ENCODE results near the gene WSCD2.

WSCD2 gene

GRCh38 chr12:108180255-108181094, 51.4 kb downstream of the WSCD2 start:
- H3K27me3 ChIP-seq (ENCODE audit: low read depth, low read length), result no peaks in the 10 kb centered on the region
- no peak overlapping the region for H3K4me3 ChIP-seq (ENCODE audit: low read depth in 1 of 2, low read length in 2 of 2)
- H3K4me1 ChIP-seq (ENCODE audit: control insufficient read depth in 1 of 2, insufficient read depth in 2 of 2, low read length in 2 of 2), result peaks cover 0 to 11% of the 10 kb centered on the region in 2 donors
- H3K27ac ChIP-seq (ENCODE audit: low read length), result no peak overlapping the region
- no peaks in the 10 kb centered on the region for H3K9me3 ChIP-seq (ENCODE audit: control insufficient read depth in 1 of 2, low read length in 2 of 2)
- no peaks in the 10 kb centered on the region for H3K36me3 ChIP-seq (ENCODE audit: control insufficient read depth in 1 of 2, insufficient read depth in 2 of 2, low read length in 2 of 2)

- H3K27ac ChIP-seq (ENCODE audit: low read length), result no peak overlapping the region
- no peaks in the 10 kb centered on the region for H3K27me3 ChIP-seq (ENCODE audit: low read depth, low read length)
- H3K9me3 ChIP-seq (ENCODE audit: control insufficient read depth in 1 of 2, low read length in 2 of 2), result no peaks in the 10 kb centered on the region
- no peaks in the 10 kb centered on the region for H3K36me3 ChIP-seq (ENCODE audit: control insufficient read depth in 1 of 2, insufficient read depth in 2 of 2, low read length in 2 of 2)
- H3K4me1 ChIP-seq (ENCODE audit: control insufficient read depth in 1 of 2, insufficient read depth in 2 of 2, low read length in 2 of 2), result peaks cover 0 to 9% of the 10 kb centered on the region in 2 donors
- H3K4me3 ChIP-seq (ENCODE audit: low read depth in 1 of 2, low read length in 2 of 2), result no peak overlapping the region
Observed at GRCh38 chr12:108181095-108181454, 52.0 kb downstream of the WSCD2 start.

- Histone ChIP-seq H3K9me3 (ENCODE audit: control insufficient read depth in 1 of 2, low read length in 2 of 2) (no peaks in the 10 kb centered on the region), H3K27ac (ENCODE audit: low read length) (no peak overlapping the region), H3K4me3 (ENCODE audit: low read depth in 1 of 2, low read length in 2 of 2) (no peak overlapping the region), H3K27me3 (ENCODE audit: low read depth, low read length) (no peaks in the 10 kb centered on the region), H3K4me1 (ENCODE audit: control insufficient read depth in 1 of 2, insufficient read depth in 2 of 2, low read length in 2 of 2) (peaks cover 0 to 9% of the 10 kb centered on the region in 2 donors), H3K36me3 (ENCODE audit: control insufficient read depth in 1 of 2, insufficient read depth in 2 of 2, low read length in 2 of 2) (no peaks in the 10 kb centered on the region)
Observed at GRCh38 chr12:108182096-108182495, 53.0 kb downstream of the WSCD2 start.

- no peaks in the 10 kb centered on the region for H3K9me3 ChIP-seq (ENCODE audit: control insufficient read depth in 1 of 2, low read length in 2 of 2)
- no peak overlapping the region for H3K4me3 ChIP-seq (ENCODE audit: low read depth in 1 of 2, low read length in 2 of 2)
- peaks cover 0 to 9% of the 10 kb centered on the region in 2 donors for H3K4me1 ChIP-seq (ENCODE audit: control insufficient read depth in 1 of 2, insufficient read depth in 2 of 2, low read length in 2 of 2)
- H3K27ac ChIP-seq (ENCODE audit: low read length), result no peak overlapping the region
- H3K27me3 ChIP-seq (ENCODE audit: low read depth, low read length), result no peaks in the 10 kb centered on the region
- no peaks in the 10 kb centered on the region for H3K36me3 ChIP-seq (ENCODE audit: control insufficient read depth in 1 of 2, insufficient read depth in 2 of 2, low read length in 2 of 2)
Observed at GRCh38 chr12:108185002-108185401, 55.9 kb downstream of the WSCD2 start.

GRCh38 chr12:108187831-108188230, 58.7 kb downstream of the WSCD2 start:
- H3K27ac ChIP-seq (ENCODE audit: low read length), result no peak overlapping the region
- H3K9me3 ChIP-seq (ENCODE audit: control insufficient read depth in 1 of 2, low read length in 2 of 2), result no peaks in the 10 kb centered on the region
- no peaks in the 10 kb centered on the region for H3K27me3 ChIP-seq (ENCODE audit: low read depth, low read length)
- H3K36me3 ChIP-seq (ENCODE audit: control insufficient read depth in 1 of 2, insufficient read depth in 2 of 2, low read length in 2 of 2), result no peaks in the 10 kb centered on the region
- H3K4me1 ChIP-seq (ENCODE audit: control insufficient read depth in 1 of 2, insufficient read depth in 2 of 2, low read length in 2 of 2), result peaks cover 0 to 12% of the 10 kb centered on the region in 2 donors
- no peak overlapping the region for H3K4me3 ChIP-seq (ENCODE audit: low read depth in 1 of 2, low read length in 2 of 2)

GRCh38 chr12:108190529-108190928, 61.4 kb downstream of the WSCD2 start:
- Histone ChIP-seq H3K27me3 (ENCODE audit: low read depth, low read length) (no peaks in the 10 kb centered on the region), H3K4me3 (ENCODE audit: low read depth in 1 of 2, low read length in 2 of 2) (no peak overlapping the region), H3K4me1 (ENCODE audit: control insufficient read depth in 1 of 2, insufficient read depth in 2 of 2, low read length in 2 of 2) (peaks cover 0 to 12% of the 10 kb centered on the region in 2 donors), H3K27ac (ENCODE audit: low read length) (no peak overlapping the region), H3K36me3 (ENCODE audit: control insufficient read depth in 1 of 2, insufficient read depth in 2 of 2, low read length in 2 of 2) (no peaks in the 10 kb centered on the region), H3K9me3 (ENCODE audit: control insufficient read depth in 1 of 2, low read length in 2 of 2) (no peaks in the 10 kb centered on the region)

- no peaks in the 10 kb centered on the region for H3K27me3 ChIP-seq (ENCODE audit: low read depth, low read length)
- no peak overlapping the region for H3K27ac ChIP-seq (ENCODE audit: low read length)
- no peak overlapping the region for H3K4me3 ChIP-seq (ENCODE audit: low read depth in 1 of 2, low read length in 2 of 2)
Observed at GRCh38 chr12:108191086-108191485, 62.0 kb downstream of the WSCD2 start.

GRCh38 chr12:108191938-108192337, 62.9 kb downstream of the WSCD2 start:
- no peaks in the 10 kb centered on the region for H3K27me3 ChIP-seq (ENCODE audit: low read depth, low read length)
- H3K36me3 ChIP-seq (ENCODE audit: control insufficient read depth in 1 of 2, insufficient read depth in 2 of 2, low read length in 2 of 2), result no peaks in the 10 kb centered on the region
- no peak overlapping the region for H3K27ac ChIP-seq (ENCODE audit: low read length)

More at GRCh38 chr12:108191086-108191485, 62.0 kb downstream of the WSCD2 start:
- Histone ChIP-seq H3K9me3 (ENCODE audit: control insufficient read depth in 1 of 2, low read length in 2 of 2) (no peaks in the 10 kb centered on the region), H3K36me3 (ENCODE audit: control insufficient read depth in 1 of 2, insufficient read depth in 2 of 2, low read length in 2 of 2) (no peaks in the 10 kb centered on the region), H3K4me1 (ENCODE audit: control insufficient read depth in 1 of 2, insufficient read depth in 2 of 2, low read length in 2 of 2) (peaks cover 0 to 12% of the 10 kb centered on the region in 2 donors)

GRCh38 chr12:108193493-108193892, 64.4 kb downstream of the WSCD2 start:
- no peak overlapping the region for H3K4me3 ChIP-seq (ENCODE audit: low read depth in 1 of 2, low read length in 2 of 2)
- H3K9me3 ChIP-seq (ENCODE audit: control insufficient read depth in 1 of 2, low read length in 2 of 2), result no peaks in the 10 kb centered on the region
- H3K4me1 ChIP-seq (ENCODE audit: control insufficient read depth in 1 of 2, insufficient read depth in 2 of 2, low read length in 2 of 2), result peaks cover 0 to 12% of the 10 kb centered on the region in 2 donors
- no peak overlapping the region for H3K27ac ChIP-seq (ENCODE audit: low read length)
- H3K27me3 ChIP-seq (ENCODE audit: low read depth, low read length), result no peaks in the 10 kb centered on the region
- H3K36me3 ChIP-seq (ENCODE audit: control insufficient read depth in 1 of 2, insufficient read depth in 2 of 2, low read length in 2 of 2), result no peaks in the 10 kb centered on the region

More at GRCh38 chr12:108191938-108192337, 62.9 kb downstream of the WSCD2 start:
- no peaks in the 10 kb centered on the region for H3K9me3 ChIP-seq (ENCODE audit: control insufficient read depth in 1 of 2, low read length in 2 of 2)
- H3K4me1 ChIP-seq (ENCODE audit: control insufficient read depth in 1 of 2, insufficient read depth in 2 of 2, low read length in 2 of 2), result peaks cover 0 to 12% of the 10 kb centered on the region in 2 donors
- no peak overlapping the region for H3K4me3 ChIP-seq (ENCODE audit: low read depth in 1 of 2, low read length in 2 of 2)

GRCh38 chr12:108193917-108194316, 64.8 kb downstream of the WSCD2 start:
- no peaks in the 10 kb centered on the region for H3K9me3 ChIP-seq (ENCODE audit: control insufficient read depth in 1 of 2, low read length in 2 of 2)
- no peaks in the 10 kb centered on the region for H3K36me3 ChIP-seq (ENCODE audit: control insufficient read depth in 1 of 2, insufficient read depth in 2 of 2, low read length in 2 of 2)
- H3K27me3 ChIP-seq (ENCODE audit: low read depth, low read length), result no peaks in the 10 kb centered on the region
- no peak overlapping the region for H3K27ac ChIP-seq (ENCODE audit: low read length)
- H3K4me3 ChIP-seq (ENCODE audit: low read depth in 1 of 2, low read length in 2 of 2), result no peak overlapping the region
- peaks cover 0 to 12% of the 10 kb centered on the region in 2 donors for H3K4me1 ChIP-seq (ENCODE audit: control insufficient read depth in 1 of 2, insufficient read depth in 2 of 2, low read length in 2 of 2)

GRCh38 chr12:108194585-108194984, 65.5 kb downstream of the WSCD2 start:
- H3K9me3 ChIP-seq (ENCODE audit: control insufficient read depth in 1 of 2, low read length in 2 of 2), result no peaks in the 10 kb centered on the region
- H3K36me3 ChIP-seq (ENCODE audit: control insufficient read depth in 1 of 2, insufficient read depth in 2 of 2, low read length in 2 of 2), result no peaks in the 10 kb centered on the region
- H3K27me3 ChIP-seq (ENCODE audit: low read depth, low read length), result no peaks in the 10 kb centered on the region
- no peak overlapping the region for H3K4me3 ChIP-seq (ENCODE audit: low read depth in 1 of 2, low read length in 2 of 2)
- H3K27ac ChIP-seq (ENCODE audit: low read length), result no peak overlapping the region
- peaks cover 0 to 12% of the 10 kb centered on the region in 2 donors for H3K4me1 ChIP-seq (ENCODE audit: control insufficient read depth in 1 of 2, insufficient read depth in 2 of 2, low read length in 2 of 2)

- no peaks in the 10 kb centered on the region for H3K27me3 ChIP-seq (ENCODE audit: low read depth, low read length)
- no peaks in the 10 kb centered on the region for H3K4me1 ChIP-seq (ENCODE audit: control insufficient read depth in 1 of 2, insufficient read depth in 2 of 2, low read length in 2 of 2)
- no peaks in the 10 kb centered on the region for H3K9me3 ChIP-seq (ENCODE audit: control insufficient read depth in 1 of 2, low read length in 2 of 2)
- no peak overlapping the region for H3K27ac ChIP-seq (ENCODE audit: low read length)
- H3K4me3 ChIP-seq (ENCODE audit: low read depth in 1 of 2, low read length in 2 of 2), result no peak overlapping the region
- H3K36me3 ChIP-seq (ENCODE audit: control insufficient read depth in 1 of 2, insufficient read depth in 2 of 2, low read length in 2 of 2), result no peaks in the 10 kb centered on the region
Observed at GRCh38 chr12:108196319-108196718, 67.2 kb downstream of the WSCD2 start.

Measured in muscle layer of duodenum (tissue), 2 donors.